Umbilical cord (tissue), 2 donors: ENCODE measurements around the gene RYR3. TPM values are rescaled to one million over a fixed set of nuclear protein-coding genes. Genes with fewer than 3 reads are reported as not detected.

ENCODE experiments used
- DNase-seq: peaks from one replicate; pipeline ENCODE4 v3.0.0-alpha.2; 2015; ENCODE audit warnings: low spot score
- total RNA-seq: library from RNA; depleted of rRNA; stranded (reverse); fragments of >200 nt; gene quantifications from one replicate; pipeline ENCODE4 v1.2.3, GENCODE V29; 2014; ENCODE audit warnings: low replicate concordance; ENCODE audit not compliant: insufficient read depth

RYR3 gene
- total RNA-seq, 1 donor from 2014 or later = 11.6 TPM

DNA sequence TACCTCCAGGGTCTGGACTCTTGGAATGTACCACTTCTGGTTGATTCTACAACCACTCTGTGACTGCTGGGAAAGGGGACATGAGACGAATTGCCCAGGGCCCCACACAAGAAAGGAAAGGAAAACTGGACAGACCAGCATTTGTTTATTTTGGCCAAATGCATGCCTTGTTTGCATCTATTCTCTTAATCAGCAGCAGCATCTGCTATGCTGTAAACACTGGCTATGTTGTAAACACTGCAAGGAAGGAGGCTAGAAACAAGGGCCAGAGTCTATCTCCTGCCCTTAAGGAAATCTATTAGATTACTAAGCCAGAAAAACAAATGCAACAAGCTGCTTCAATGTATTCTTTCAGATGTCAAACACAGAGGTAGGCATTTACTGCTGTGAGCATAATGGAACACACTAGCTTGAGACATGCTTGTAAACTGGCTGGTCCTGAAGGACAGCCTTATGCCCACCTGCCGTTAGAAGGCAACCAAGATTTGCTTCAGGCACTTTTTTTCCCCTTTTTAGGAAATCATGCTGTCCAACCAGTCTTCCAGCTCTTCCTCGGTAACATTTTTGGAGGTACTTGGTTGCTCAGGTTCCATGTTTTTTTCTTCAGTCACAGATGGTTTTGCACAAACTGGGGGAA lies 555.5 kb downstream of the RYR3 start:
- no peak for DNase-seq

GRCh38 chr15:33871980-33872379 lies 561.2 kb downstream of the RYR3 start:
- no peak for DNase-seq

DNA sequence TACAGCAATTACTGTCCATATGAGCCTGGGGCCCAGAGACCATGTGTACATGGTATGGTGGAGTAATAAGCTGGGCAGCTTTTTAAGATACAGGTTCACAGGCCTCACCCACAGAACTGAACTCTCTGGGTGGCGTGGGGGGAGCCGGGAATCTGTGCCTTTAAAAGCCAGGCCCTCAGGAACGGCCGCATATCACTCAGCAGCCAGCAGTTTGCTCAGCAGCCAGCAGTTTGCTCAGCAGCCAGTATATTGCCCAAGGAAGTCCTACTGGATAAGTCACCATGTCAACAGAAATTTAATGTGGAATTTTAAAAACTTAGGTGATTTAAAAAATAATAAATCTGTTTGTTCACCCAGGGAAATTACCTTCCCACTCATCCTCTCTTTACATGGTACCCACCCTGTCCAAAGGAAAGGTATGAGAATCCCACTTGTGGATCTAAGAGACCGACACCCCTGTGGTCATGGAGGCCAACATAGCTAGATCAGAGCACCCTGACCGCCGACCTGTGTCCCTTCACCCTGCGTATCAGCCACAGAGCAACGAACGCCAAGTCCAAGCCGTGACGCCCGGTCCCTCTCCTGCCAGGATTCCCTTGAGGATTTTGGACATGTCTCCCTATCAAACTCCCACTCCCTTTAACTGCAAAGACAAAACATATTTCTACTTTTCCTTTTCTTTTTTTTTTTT lies 561.8 kb downstream of the RYR3 start:
- DNase-seq = no peak

GRCh38 chr15:33874156-33874555 lies 563.4 kb downstream of the RYR3 start:
- DNase-seq = no peak

DNA sequence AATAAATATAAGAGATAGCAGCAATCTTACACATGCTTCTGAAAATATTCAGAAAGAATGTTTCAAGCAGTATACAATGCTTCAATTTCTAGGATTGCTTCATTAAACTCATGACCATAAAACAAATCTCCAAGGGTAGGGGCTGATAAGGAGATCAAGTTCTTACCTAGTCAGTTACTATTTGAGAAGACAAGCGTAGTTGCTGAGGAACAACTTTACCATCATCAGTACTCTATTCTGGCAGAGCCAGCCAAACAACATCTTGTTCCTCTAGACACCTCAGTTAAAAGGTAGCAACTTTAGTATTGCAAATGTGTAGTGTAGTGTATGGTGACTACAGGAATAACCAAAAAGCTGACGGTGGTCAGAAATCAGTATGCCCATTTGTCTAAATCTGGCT lies 572.2 kb downstream of the RYR3 start:
- no peak for DNase-seq

GRCh38 chr15:33888176-33888575 lies 577.4 kb downstream of the RYR3 start:
- no peak for DNase-seq

- DNase-seq = no peak
Observed at GRCh38 chr15:33894193-33894592, 583.4 kb downstream of the RYR3 start.

- no peak for DNase-seq
Observed at GRCh38 chr15:33902043-33902442, 591.3 kb downstream of the RYR3 start.

GRCh38 chr15:33903661-33904060 lies 592.9 kb downstream of the RYR3 start:
- DNase-seq = no peak

GRCh38 chr15:33907326-33907725 lies 596.6 kb downstream of the RYR3 start:
- peak; percentile 32 for DNase-seq

DNA sequence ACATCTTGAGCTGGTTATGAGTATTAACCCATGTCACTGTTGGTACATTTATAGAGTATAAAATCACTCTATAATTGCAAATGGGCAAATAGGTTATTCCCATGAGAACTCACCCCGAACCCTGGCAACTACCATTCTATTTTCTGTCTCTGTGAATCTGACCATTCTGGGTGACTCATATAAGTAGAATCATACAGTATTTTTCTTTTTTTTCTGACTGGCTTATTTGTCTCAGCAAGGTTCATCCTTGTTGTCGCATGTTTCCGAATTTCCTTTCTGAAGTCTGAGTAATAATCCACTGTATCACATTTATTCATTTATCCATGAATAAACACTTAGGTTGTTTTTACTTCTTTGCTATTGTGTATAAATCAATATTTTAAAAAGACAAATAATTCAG lies 597.6 kb downstream of the RYR3 start:
- no peak for DNase-seq

GRCh38 chr15:33910741-33911140 lies 600.0 kb downstream of the RYR3 start:
- DNase-seq = no peak

- no peak for DNase-seq
Observed at GRCh38 chr15:33912326-33912725, 601.6 kb downstream of the RYR3 start.

- DNase-seq = no peak
Observed at GRCh38 chr15:33913459-33913858, 602.7 kb downstream of the RYR3 start.

Other genes starting within 250 kb of the RYR3 start
- gene FMN1, start 116.3 kb upstream of the RYR3 start, total RNA-seq = 12.0 TPM